Measurements from ENCODE around the gene SGSM2.

GRCh38 chr17:2395258-2396181 lies 58.2 kb downstream of the SGSM2 start:
- TF ChIP-seq CTCF (IDR thresholded peaks at IDR 0.05; ENCODE audit: low read depth, low read length, missing input control) (no peak), REST (IDR thresholded peaks at IDR 0.05) (no peak), RAD21 (IDR thresholded peaks at IDR 0.05) (no peak), GABPA (IDR thresholded peaks at IDR 0.05 in 1 of 2, conservative IDR thresholded peaks at IDR 0.05 in 1 of 2) (no peak), TAF1 (conservative IDR thresholded peaks at IDR 0.05) (no peak)

Measured in liver (tissue), 3 donors.